HepG2 (cell line): Measurements from ENCODE around the gene CAPZA1. TPM values are rescaled to one million over a fixed set of nuclear protein-coding genes. Genes with fewer than 3 reads are reported as not detected.

Experiments used
- ARNT ChIP-seq: fragments of 450-650 bp; IDR thresholded peaks from 2 replicates; pipeline ENCODE4 v1.6.1; 2017
- ESRRA ChIP-seq: sonication (generic); formaldehyde crosslinking; IDR thresholded peaks from 2 replicates; pipeline ENCODE4 v1.5.1; 2020; ENCODE audit warnings: mild to moderate bottlenecking, low read depth, missing genetic modification reagents
- FOXP1 ChIP-seq, 2 experiments: fragments of 450-650 bp in 1 of 2; IDR thresholded peaks; 2 replicates each; pipeline ENCODE4 v1.6.1; 2017 to 2018; ENCODE audit warnings: antibody characterized with exemption in 1 of 2
- KAT8 ChIP-seq: IDR thresholded peaks from 2 replicates; pipeline ENCODE4 v1.6.1; 2016; ENCODE audit warnings: missing genetic modification reagents, missing compliant biosample characterization
- KLF9 ChIP-seq: IDR thresholded peaks from 2 replicates; pipeline ENCODE4 v1.6.1; 2016; ENCODE audit warnings: low read depth
- MEF2D ChIP-seq: sonication (generic); formaldehyde crosslinking; IDR thresholded peaks from 2 replicates; pipeline ENCODE4 v1.5.1; 2020; ENCODE audit warnings: mild to moderate bottlenecking, missing genetic modification reagents
- RARA ChIP-seq: IDR thresholded peaks from 2 replicates; pipeline ENCODE4 v1.6.1; 2016; ENCODE audit warnings: missing genetic modification reagents, missing compliant biosample characterization
- SKIL ChIP-seq: sonication (generic); formaldehyde crosslinking; IDR thresholded peaks from 2 replicates; pipeline ENCODE4 v1.8.0; 2022; ENCODE audit warnings: missing genetic modification reagents, mild to moderate bottlenecking, moderate library complexity, borderline replicate concordance
- SOX6 ChIP-seq, 2 experiments: fragments of 450-650 bp in 1 of 2; sonication (generic) in 1 of 2; formaldehyde crosslinking in 1 of 2; IDR thresholded peaks; 2 replicates each; pipeline versions ENCODE4 v1.4.0 to v1.6.1; 2017 to 2020; ENCODE audit warnings: antibody characterized with exemption in 1 of 2, mild to moderate bottlenecking in 1 of 2, missing genetic modification reagents in 1 of 2
- SSRP1 ChIP-seq: IDR thresholded peaks from 2 replicates; pipeline ENCODE4 v1.6.1; 2016; ENCODE audit warnings: control low read depth
- THAP8 ChIP-seq: sonication (generic); formaldehyde crosslinking; IDR thresholded peaks from 2 replicates; pipeline ENCODE4 v1.5.1; 2020; ENCODE audit warnings: missing genetic modification reagents, mild to moderate bottlenecking, borderline replicate concordance
- YEATS4 ChIP-seq: sonication (generic); formaldehyde crosslinking; IDR thresholded peaks from 2 replicates; pipeline ENCODE4 v1.4.0; 2020; ENCODE audit warnings: missing genetic modification reagents, borderline replicate concordance
- ZBTB43 ChIP-seq: sonication (generic); formaldehyde crosslinking; conservative IDR thresholded peaks from 2 replicates; pipeline ENCODE4 v1.4.0; 2020; ENCODE audit warnings: missing genetic modification reagents
- ZC3H4 ChIP-seq: sonication (generic); formaldehyde crosslinking; IDR thresholded peaks from 2 replicates; pipeline ENCODE4 v1.4.0; 2020; ENCODE audit warnings: missing genetic modification reagents, borderline replicate concordance
- ZNF30 ChIP-seq: sonication (generic); formaldehyde crosslinking; IDR thresholded peaks from 2 replicates; pipeline ENCODE4 v1.5.0; 2020; ENCODE audit warnings: mild to moderate bottlenecking, missing genetic modification reagents
- ZNF549 ChIP-seq: sonication (generic); formaldehyde crosslinking; IDR thresholded peaks from 2 replicates; pipeline ENCODE4 v1.5.0; 2020; ENCODE audit warnings: missing genetic modification reagents
- ZNF709 ChIP-seq: sonication (generic); formaldehyde crosslinking; IDR thresholded peaks from 2 replicates; pipeline ENCODE4 v1.5.0; 2020; ENCODE audit warnings: mild to moderate bottlenecking, missing genetic modification reagents
- ZSCAN9 ChIP-seq: IDR thresholded peaks from 2 replicates; pipeline ENCODE4 v1.6.1; 2016; ENCODE audit warnings: borderline replicate concordance
- polyA plus RNA-seq, 8 experiments: library from polyadenylated mRNA; depleted of rRNA in 3 of 8; stranded (reverse) in 7 of 8; unstranded in 1 of 8; fragments of >200 nt; fragmentation: Illumina TruSeq in 4 of 8; extraction: Trizol in 4 of 8; gene quantifications; 2 replicates each; pipeline versions ENCODE4 v1.2.1 to v1.2.3, GENCODE V29; 2011 to 2016; ENCODE audit warnings: low read depth in 4 of 8, missing spikeins in 1 of 8, mixed read lengths in 1 of 8; ENCODE audit not compliant: insufficient read depth in 1 of 8
- total RNA-seq, 5 experiments: library from RNA; depleted of rRNA; stranded (reverse); fragments of >200 nt; fragmentation: Illumina TruSeq; extraction: Trizol; gene quantifications; 2 replicates each; pipeline ENCODE4 v1.2.3, GENCODE V29; 2016; ENCODE audit warnings: low read depth in 1 of 5
- TF ChIP-seq, protein P1 (sequence below): sonication (generic); formaldehyde crosslinking; IDR thresholded peaks from 2 replicates; pipeline ENCODE4 v1.5.0; 2020; ENCODE audit warnings: mild to moderate bottlenecking, missing genetic modification reagents, moderate library complexity
- TF ChIP-seq, protein P2 (sequence below): sonication (generic); formaldehyde crosslinking; IDR thresholded peaks from 2 replicates; pipeline ENCODE4 v1.4.0; 2020; ENCODE audit warnings: missing genetic modification reagents
- TF ChIP-seq, protein P3 (sequence below): IDR thresholded peaks from 2 replicates; pipeline ENCODE4 v1.6.1; 2016; ENCODE audit warnings: low read depth, borderline replicate concordance
- TF ChIP-seq, protein P4 (sequence below): sonication (generic); formaldehyde crosslinking; IDR thresholded peaks from 2 replicates; pipeline ENCODE4 v1.4.0; 2020; ENCODE audit warnings: mild to moderate bottlenecking, missing genetic modification reagents

Gene CAPZA1
- total and polyA plus RNA-seq, 2 of the 13 experiments (the other 11 are each of a cell fraction or from before 2014, with no cell fraction given) = 67.0 to 117 TPM

DNA sequence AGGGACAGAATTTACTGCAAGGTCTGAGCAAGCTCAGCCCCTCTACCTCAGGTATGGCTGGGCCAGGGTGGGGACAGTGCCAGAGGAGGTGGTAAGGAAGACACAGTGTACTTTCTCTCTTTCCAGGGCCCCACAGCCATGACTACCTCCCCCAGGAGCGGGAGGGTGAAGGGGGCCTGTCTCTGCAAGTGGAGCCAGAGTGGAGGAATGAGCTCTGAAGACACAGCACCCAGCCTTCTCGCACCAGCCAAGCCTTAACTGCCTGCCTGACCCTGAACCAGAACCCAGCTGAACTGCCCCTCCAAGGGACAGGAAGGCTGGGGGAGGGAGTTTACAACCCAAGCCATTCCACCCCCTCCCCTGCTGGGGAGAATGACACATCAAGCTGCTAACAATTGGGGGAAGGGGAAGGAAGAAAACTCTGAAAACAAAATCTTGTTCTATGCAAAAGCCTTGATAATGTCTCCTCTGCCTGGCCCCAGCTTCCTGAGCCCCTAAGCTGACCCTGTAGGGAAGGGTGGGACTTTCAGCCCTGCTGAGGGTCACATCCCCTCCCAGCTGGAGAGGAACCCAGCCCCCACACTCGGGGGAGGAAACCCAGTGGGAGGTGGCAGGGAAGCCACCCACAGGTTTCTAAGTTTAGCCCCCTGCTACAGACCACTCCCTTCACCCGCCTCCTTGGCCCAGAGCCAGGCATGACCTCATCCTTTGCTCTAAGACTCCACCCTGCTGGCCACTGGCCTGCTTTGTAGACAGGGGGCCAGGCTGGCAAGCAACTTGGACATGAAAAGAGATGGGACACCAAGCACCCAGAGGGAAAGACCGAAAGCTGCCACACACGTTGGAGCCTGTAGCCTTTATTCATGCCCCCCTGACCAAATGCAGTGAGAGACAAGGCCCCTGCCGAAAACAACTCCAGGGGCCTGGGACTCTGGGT is 80.9 kb downstream of the CAPZA1 start (continued):
- 0 out of 2 replicates have a peak, but pooled peaks have one; percentile 25 for TF ChIP-seq KAT8 (CRISPR knock-in tag)
- TF ChIP-seq ESRRA (CRISPR knock-in tag) = 0 out of 2 replicates have a peak, but pooled peaks have one; percentile 19
- TF ChIP-seq ZC3H4 = no peak
- TF ChIP-seq ZBTB43 (CRISPR knock-in tag) = no peak
- TF ChIP-seq, protein P1, sequence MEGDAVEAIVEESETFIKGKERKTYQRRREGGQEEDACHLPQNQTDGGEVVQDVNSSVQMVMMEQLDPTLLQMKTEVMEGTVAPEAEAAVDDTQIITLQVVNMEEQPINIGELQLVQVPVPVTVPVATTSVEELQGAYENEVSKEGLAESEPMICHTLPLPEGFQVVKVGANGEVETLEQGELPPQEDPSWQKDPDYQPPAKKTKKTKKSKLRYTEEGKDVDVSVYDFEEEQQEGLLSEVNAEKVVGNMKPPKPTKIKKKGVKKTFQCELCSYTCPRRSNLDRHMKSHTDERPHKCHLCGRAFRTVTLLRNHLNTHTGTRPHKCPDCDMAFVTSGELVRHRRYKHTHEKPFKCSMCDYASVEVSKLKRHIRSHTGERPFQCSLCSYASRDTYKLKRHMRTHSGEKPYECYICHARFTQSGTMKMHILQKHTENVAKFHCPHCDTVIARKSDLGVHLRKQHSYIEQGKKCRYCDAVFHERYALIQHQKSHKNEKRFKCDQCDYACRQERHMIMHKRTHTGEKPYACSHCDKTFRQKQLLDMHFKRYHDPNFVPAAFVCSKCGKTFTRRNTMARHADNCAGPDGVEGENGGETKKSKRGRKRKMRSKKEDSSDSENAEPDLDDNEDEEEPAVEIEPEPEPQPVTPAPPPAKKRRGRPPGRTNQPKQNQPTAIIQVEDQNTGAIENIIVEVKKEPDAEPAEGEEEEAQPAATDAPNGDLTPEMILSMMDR (CRISPR knock-in tag) = peak; percentile 38
- TF ChIP-seq SOX6 (IDR thresholded peaks at IDR 0.05) = no peak
- TF ChIP-seq SOX6 (CRISPR knock-in tag; IDR thresholded peaks at IDR 0.05) = peak; percentile 53
- TF ChIP-seq RARA (CRISPR knock-in tag) = peak; percentile 50
- no peak for TF ChIP-seq ARNT
- no peak for TF ChIP-seq ZNF549 (CRISPR knock-in tag)
- no peak; the same call in 1 of the 2 replicates for TF ChIP-seq SKIL (CRISPR knock-in tag)
- TF ChIP-seq THAP8 = no peak
- TF ChIP-seq, protein P2, sequence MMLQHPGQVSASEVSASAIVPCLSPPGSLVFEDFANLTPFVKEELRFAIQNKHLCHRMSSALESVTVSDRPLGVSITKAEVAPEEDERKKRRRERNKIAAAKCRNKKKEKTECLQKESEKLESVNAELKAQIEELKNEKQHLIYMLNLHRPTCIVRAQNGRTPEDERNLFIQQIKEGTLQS (CRISPR knock-in tag) = 0 out of 2 replicates have a peak, but pooled peaks have one; percentile 23
- TF ChIP-seq KLF9 (CRISPR knock-in tag) = 0 out of 2 replicates have a peak, but pooled peaks have one; percentile 18
- peak; percentile 90; the same call in 1 of the 2 replicates for TF ChIP-seq SSRP1 (CRISPR knock-in tag)
- no peak for TF ChIP-seq YEATS4 (CRISPR knock-in tag)
- TF ChIP-seq FOXP1 (IDR thresholded peaks at IDR 0.05) = no peak
- TF ChIP-seq FOXP1 (CRISPR knock-in tag; IDR thresholded peaks at IDR 0.05) = peak; percentile 25; the same call in 1 of the 2 replicates
- TF ChIP-seq ZSCAN9 (CRISPR knock-in tag) = no peak
- TF ChIP-seq, protein P3, sequence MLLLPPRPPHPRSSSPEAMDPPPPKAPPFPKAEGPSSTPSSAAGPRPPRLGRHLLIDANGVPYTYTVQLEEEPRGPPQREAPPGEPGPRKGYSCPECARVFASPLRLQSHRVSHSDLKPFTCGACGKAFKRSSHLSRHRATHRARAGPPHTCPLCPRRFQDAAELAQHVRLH = peak; percentile 55; the same call in 1 of the 2 replicates
- peak; percentile 99 for TF ChIP-seq MEF2D
- TF ChIP-seq, protein P4, sequence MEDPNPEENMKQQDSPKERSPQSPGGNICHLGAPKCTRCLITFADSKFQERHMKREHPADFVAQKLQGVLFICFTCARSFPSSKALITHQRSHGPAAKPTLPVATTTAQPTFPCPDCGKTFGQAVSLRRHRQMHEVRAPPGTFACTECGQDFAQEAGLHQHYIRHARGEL = no peak
- no peak for TF ChIP-seq ZNF709 (CRISPR knock-in tag)
- TF ChIP-seq ZNF30 (CRISPR knock-in tag) = no peak
